AG10803 (cell line): ENCODE results near the gene SLC1A2.

Source experiments
- DNase-seq: peaks from one replicate; pipeline ENCODE4 v3.0.0; 2010; ENCODE audit warnings: low read depth
- H3K4me3 ChIP-seq: 2 replicates; pipeline ENCODE4 v1.5.1; 2011; ENCODE audit warnings: mild to moderate bottlenecking, low read length, control low read depth
- CTCF ChIP-seq: conservative IDR thresholded peaks from 2 replicates; pipeline ENCODE4 v1.5.1; 2011; ENCODE audit warnings: mild to moderate bottlenecking, low read length, control low read depth, inconsistent platforms

SLC1A2 gene

DNA sequence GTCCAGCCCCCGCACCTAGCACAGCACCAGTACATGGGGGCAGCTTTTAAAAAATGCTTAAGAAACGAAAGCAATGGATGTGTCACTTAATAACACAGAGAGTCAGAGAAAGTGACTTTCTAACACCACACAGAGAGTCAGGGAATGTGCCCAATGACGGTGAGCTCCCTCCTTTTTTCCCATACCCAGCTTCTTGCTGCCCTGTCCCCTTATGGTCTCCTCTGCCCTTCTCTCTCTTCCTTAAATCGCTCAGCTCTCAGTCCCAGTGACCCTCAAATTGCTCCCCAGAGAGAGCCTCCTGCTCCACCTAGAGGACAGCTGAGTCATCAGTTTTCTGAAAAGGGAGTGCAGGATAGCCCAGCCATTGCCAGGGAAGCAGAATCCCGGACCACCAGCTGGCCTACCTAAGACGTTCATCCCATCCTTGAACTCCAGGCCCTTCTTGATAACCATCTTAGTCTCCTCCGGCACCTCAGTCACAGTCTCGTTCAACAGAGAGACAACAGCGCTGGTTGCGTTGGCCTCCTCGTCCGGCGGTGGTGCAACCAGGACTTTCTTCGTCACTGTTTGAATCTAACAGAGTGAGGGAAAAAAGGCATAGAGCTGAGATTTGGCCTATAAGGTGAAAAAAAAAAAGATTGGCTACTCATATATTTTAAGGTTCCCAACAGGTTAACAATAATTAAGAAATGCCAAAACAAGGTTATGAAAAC lies 113.5 kb downstream of the SLC1A2 start:
- no peak overlapping the region for H3K4me3 ChIP-seq
- DNase-seq, result peak; percentile 39
- peak; percentile 63 for TF ChIP-seq CTCF

GRCh38 chr11:35304900-35305460 lies 114.4 kb downstream of the SLC1A2 start:
- no peak for DNase-seq
- H3K4me3 ChIP-seq, result no peak overlapping the region
- TF ChIP-seq CTCF, result no peak

DNA sequence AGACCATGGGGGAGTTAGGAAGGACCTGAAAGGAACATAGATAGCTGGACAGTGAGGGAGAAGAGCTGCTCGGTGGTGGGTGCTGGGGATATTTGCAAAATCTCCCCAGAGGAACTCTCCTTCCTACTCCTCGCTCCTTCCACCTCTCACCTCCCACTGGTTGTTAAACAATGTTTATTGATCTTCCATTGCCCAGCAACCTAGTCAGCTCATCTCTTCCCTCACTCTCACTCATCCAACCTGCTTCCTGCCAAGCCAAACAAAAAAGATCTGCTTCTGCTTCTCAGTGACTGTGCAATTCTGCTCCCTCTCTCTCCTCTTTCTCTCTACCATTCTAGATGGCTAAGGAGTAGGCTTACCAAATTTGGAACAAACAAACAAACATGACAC lies 115.0 kb downstream of the SLC1A2 start:
- no peak for TF ChIP-seq CTCF
- peak; percentile 73 for DNase-seq
- no peak overlapping the region for H3K4me3 ChIP-seq

DNA sequence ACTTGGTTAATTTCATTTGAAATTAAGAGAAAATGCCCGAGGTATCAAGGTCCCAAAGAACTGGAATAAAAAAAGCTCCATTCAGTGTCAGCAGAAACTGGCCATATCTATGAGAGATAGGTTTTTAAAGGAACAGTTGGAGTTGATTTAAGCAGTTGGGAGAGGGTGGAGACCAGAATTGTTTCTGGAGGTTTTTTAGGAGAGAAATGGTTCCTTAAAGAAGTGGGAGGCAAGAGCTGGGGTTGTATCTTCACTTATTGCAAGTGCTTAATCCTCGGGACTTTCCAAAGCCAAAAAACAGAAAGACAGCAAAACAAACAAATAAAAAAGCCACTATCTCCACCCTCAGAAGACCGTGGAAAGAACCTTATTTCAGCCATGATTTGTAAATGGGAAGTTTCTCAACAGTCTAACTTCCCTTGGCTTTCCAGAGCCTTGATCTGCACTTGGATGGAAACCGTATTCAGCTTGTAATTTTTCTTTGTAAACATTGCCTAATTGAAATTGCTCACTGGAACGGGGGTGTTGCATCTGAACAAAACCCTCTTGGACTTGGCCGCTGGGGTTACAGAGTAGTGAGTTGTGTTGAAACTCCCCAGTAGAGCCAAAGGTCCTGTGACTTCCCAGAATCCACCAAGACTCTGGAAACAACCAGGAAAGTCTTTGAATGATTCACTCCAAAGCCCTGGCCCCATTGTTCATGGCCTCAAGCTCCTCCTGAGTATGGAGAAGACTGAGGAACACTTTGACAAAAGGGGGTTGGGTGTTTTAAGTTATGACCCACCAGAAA lies 115.6 kb downstream of the SLC1A2 start:
- DNase-seq, result peak; percentile 95
- H3K4me3 ChIP-seq, result no peak overlapping the region

GRCh38 chr11:35302398-35302797 lies 117.0 kb downstream of the SLC1A2 start:
- TF ChIP-seq CTCF, result no peak
- no peak for DNase-seq
- H3K4me3 ChIP-seq, result no peak overlapping the region

More for the DNA sequence above, 115.6 kb downstream of the SLC1A2 start:
- TF ChIP-seq CTCF, result no peak

DNA sequence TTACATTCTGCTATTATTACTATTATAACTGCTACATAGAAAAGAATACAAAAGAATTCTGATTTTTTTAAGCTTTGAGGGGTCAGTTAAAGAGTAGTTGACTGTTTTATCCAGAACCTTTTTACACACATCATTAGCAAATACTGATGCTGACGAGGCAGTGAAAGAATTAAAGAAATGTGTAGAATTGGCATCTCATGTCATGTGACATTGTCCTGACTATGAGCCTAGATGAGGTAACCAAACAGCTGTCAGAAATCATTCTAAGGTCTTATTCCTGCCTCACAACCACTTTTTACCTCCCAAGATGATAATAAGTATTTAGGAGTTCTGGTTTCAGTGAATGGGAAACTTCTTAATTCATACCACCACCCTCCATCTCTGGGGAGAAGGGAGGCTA lies 121.0 kb downstream of the SLC1A2 start:
- DNase-seq, result no peak
- H3K4me3 ChIP-seq, result no peak overlapping the region
- TF ChIP-seq CTCF, result no peak
